K562 (cell line): ENCODE data around the gene HOMEZ. TPM values are rescaled to one million over a fixed set of nuclear protein-coding genes. Genes with fewer than 3 reads are reported as not detected.

ENCODE experiments used
- AFF1 ChIP-seq, 2 experiments: fragments of 450-650 bp; IDR thresholded peaks; 2 replicates each; pipeline ENCODE4 v1.6.1; 2018; ENCODE audit warnings: mild to moderate bottlenecking in 2 of 2, low read depth in 1 of 2; ENCODE audit not compliant: partially characterized antibody in 2 of 2
- CTBP1 ChIP-seq: fragments of 450-650 bp; IDR thresholded peaks from 2 replicates; pipeline ENCODE4 v1.6.1; 2016; ENCODE audit warnings: borderline replicate concordance
- DPF2 ChIP-seq: fragments of 450-650 bp; IDR thresholded peaks from 2 replicates; pipeline ENCODE4 v1.6.1; 2016
- GATA2 ChIP-seq: sonication (generic); formaldehyde crosslinking; IDR thresholded peaks from 2 replicates; pipeline ENCODE4 v1.4.0; 2020; ENCODE audit warnings: mild to moderate bottlenecking, missing genetic modification reagents
- HMG20A ChIP-seq: fragments of 450-650 bp; formaldehyde crosslinking; conservative IDR thresholded peaks from 2 replicates; pipeline ENCODE4 v1.4.0; 2020; ENCODE audit warnings: mild to moderate bottlenecking, mixed read lengths
- KDM1A ChIP-seq, 2 experiments: fragments of 450-650 bp; IDR thresholded peaks; 2 replicates each; pipeline ENCODE4 v1.6.1; 2016; ENCODE audit warnings: mild to moderate bottlenecking in 2 of 2
- MAFG ChIP-seq: fragments of 450-650 bp; conservative IDR thresholded peaks from 2 replicates; pipeline ENCODE4 v1.6.1; 2016; ENCODE audit warnings: missing genetic modification characterization, missing compliant biosample characterization
- MIER1 ChIP-seq: fragments of 450-650 bp; IDR thresholded peaks from 2 replicates; pipeline ENCODE4 v1.6.1; 2016; ENCODE audit warnings: antibody characterized with exemption, mild to moderate bottlenecking, low read depth
- MLLT1 ChIP-seq, 2 experiments: fragments of 450-650 bp; IDR thresholded peaks; 2 replicates each; pipeline ENCODE4 v1.6.1; 2016
- NFRKB ChIP-seq: fragments of 450-650 bp; IDR thresholded peaks from 2 replicates; pipeline ENCODE4 v1.6.1; 2016; ENCODE audit warnings: low read depth
- NONO ChIP-seq, 2 experiments: fragments of 200-400 bp in 1 of 2; fragments of 450-650 bp in 1 of 2; formaldehyde crosslinking in 1 of 2; IDR thresholded peaks; 2 replicates each; pipeline ENCODE4 v1.6.1; 2017; ENCODE audit warnings: low read depth in 2 of 2, mild to moderate bottlenecking in 2 of 2, moderate library complexity in 2 of 2, low read length in 1 of 2
- NR0B1 ChIP-seq: fragments of 450-650 bp; IDR thresholded peaks from one replicate; pipeline ENCODE4 v1.6.1; 2018; ENCODE audit warnings: mild to moderate bottlenecking, moderate library complexity; ENCODE audit not compliant: partially characterized antibody
- NR2C1 ChIP-seq, 2 experiments: fragments of 450-650 bp; IDR thresholded peaks; 2 replicates each; pipeline ENCODE4 v1.6.1; 2017; ENCODE audit warnings: mild to moderate bottlenecking in 2 of 2, antibody characterized with exemption in 1 of 2, inconsistent platforms in 1 of 2, missing compliant biosample characterization in 1 of 2, missing genetic modification characterization in 1 of 2
- PRPF4 ChIP-seq: fragments of 200-400 bp; formaldehyde crosslinking; IDR thresholded peaks from one replicate; pipeline ENCODE4 v1.6.1; 2017; ENCODE audit warnings: low read length, low read depth, mild to moderate bottlenecking; ENCODE audit not compliant: insufficient read depth, poor library complexity, severe bottlenecking
- RBM39 ChIP-seq: fragments of 200-400 bp; formaldehyde crosslinking; optimal IDR thresholded peaks from 2 replicates; pipeline ENCODE3; 2018; ENCODE audit warnings: low read depth, low read length
- SRF ChIP-seq, 2 experiments: fragments of 250-450, 450-650 bp in 1 of 2; sonication (Bioruptor Pico) in 1 of 2; sonication (generic) in 1 of 2; formaldehyde crosslinking; IDR thresholded peaks; 2 replicates each; pipeline versions ENCODE4 v1.5.0 to v1.5.1; 2020 to 2022; ENCODE audit warnings: mild to moderate bottlenecking in 1 of 2, missing genetic modification reagents in 1 of 2
- STAT5A ChIP-seq: IDR thresholded peaks from 2 replicates; pipeline ENCODE4 v1.6.1; 2012; ENCODE audit warnings: low read length, inconsistent platforms, borderline replicate concordance
- THAP7 ChIP-seq: fragments of 250-450 bp; sonication (Bioruptor Pico); IDR thresholded peaks from 2 replicates; pipeline ENCODE4 v1.5.0; 2021
- ZKSCAN3 ChIP-seq: fragments of 250-450 bp; sonication (Bioruptor Pico); IDR thresholded peaks from 2 replicates; pipeline ENCODE4 v1.4.0; 2020
- ZNF263 ChIP-seq: sonication (generic); formaldehyde crosslinking; IDR thresholded peaks from 2 replicates; pipeline ENCODE4 v1.8.0; 2022; ENCODE audit warnings: mild to moderate bottlenecking, missing genetic modification reagents, borderline replicate concordance
- ZNF316 ChIP-seq: fragments of 450-650 bp; IDR thresholded peaks from 2 replicates; pipeline ENCODE4 v1.6.1; 2016
- polyA plus RNA-seq, 8 experiments: library from polyadenylated mRNA; depleted of rRNA in 4 of 8; stranded (reverse) in 5 of 8; unstranded in 3 of 8; fragments of >200 nt; fragmentation: Nextera tagmentation in 2 of 8; fragmentation: Illumina TruSeq in 1 of 8; extraction: Ambion mirVana in 2 of 8; extraction: Trizol in 1 of 8; gene quantifications; 2 replicates each; pipeline versions ENCODE4 v1.2.1 to v1.2.3, GENCODE V29; 2011 to 2014; ENCODE audit warnings: inconsistent platforms in 1 of 8, missing spikeins in 1 of 8
- total RNA-seq, 7 experiments: library from RNA; depleted of rRNA in 6 of 7; stranded (reverse); fragments of >200 nt in 6 of 7; fragmentation: Illumina TruSeq in 2 of 7; extraction: Trizol in 2 of 7; gene quantifications; 2 replicates each; pipeline versions ENCODE4 v1.2.1 to v1.2.3, GENCODE V29; 2011 to 2021; ENCODE audit warnings: low replicate concordance in 1 of 7

HOMEZ gene
- total and polyA plus RNA-seq, 9 of the 15 experiments (the other 6 are each of a cell fraction or from before 2014, with no cell fraction given): 3.0 to 30.2 (median 16.9) TPM

- no peak for TF ChIP-seq NR0B1
- TF ChIP-seq THAP7: no peak
- no peak for TF ChIP-seq MIER1
- no peak for TF ChIP-seq NFRKB
- TF ChIP-seq RBM39: no peak
- TF ChIP-seq ZKSCAN3 (CRISPR knock-in tag): no peak
- TF ChIP-seq STAT5A: peak; percentile 16; the same call in 1 of the 2 replicates
- peak; percentile 11; the same call in 1 of the 2 replicates for TF ChIP-seq GATA2 (CRISPR knock-in tag)
- no peak for TF ChIP-seq HMG20A
- TF ChIP-seq KDM1A (IDR thresholded peaks at IDR 0.05): peak in 1 of 2 experiments; percentile 37; a peak in 1 of 4 replicates
- TF ChIP-seq MLLT1 (IDR thresholded peaks at IDR 0.05): peak; percentile 81 to 92; a peak in 3 of 4 replicates
- TF ChIP-seq SRF (CRISPR knock-in tag; IDR thresholded peaks at IDR 0.05): no peak
- no peak for TF ChIP-seq ZNF316
- TF ChIP-seq CTBP1: peak; percentile 48; the same call in 1 of the 2 replicates
- TF ChIP-seq NONO (IDR thresholded peaks at IDR 0.05; ENCODE audit: low read depth in 2 of 2, low read length in 1 of 2): no peak
- no peak for TF ChIP-seq ZNF263 (CRISPR knock-in tag)
- TF ChIP-seq MAFG (tag): peak; percentile 59
- TF ChIP-seq NR2C1 (IDR thresholded peaks at IDR 0.05): no peak
- 0 out of 2 replicates have a peak, but pooled peaks have one; percentile 15 for TF ChIP-seq NR2C1 (tag; IDR thresholded peaks at IDR 0.05)
- peak in 1 of 2 experiments; percentile 67 for TF ChIP-seq AFF1 (IDR thresholded peaks at IDR 0.05; ENCODE audit: low read depth in 1 of 2, partially characterized antibody in 2 of 2)
- no peak for TF ChIP-seq PRPF4
- TF ChIP-seq DPF2: peak; percentile 85
Measured at GRCh38 chr14:23294734-23295561, 9.0 kb upstream of the HOMEZ start (continued).
